Left ventricle myocardium inferior (tissue), 1 donor: ENCODE data around the gene CHURC1. TPM values are rescaled to one million over a fixed set of nuclear protein-coding genes. Genes with fewer than 3 reads are reported as not detected.
A peak's percentile ranks its signal among the peaks of the same experiment; 100 is the strongest.

ENCODE experiments used
- DNase-seq: peaks from one replicate; pipeline ENCODE4 v3.0.0-alpha.2; 2020
- H3K27ac ChIP-seq: fragments of 200-600 bp; replicated peaks from 2 replicates; pipeline ENCODE4 v1.8.0; 2021
- H3K27me3 ChIP-seq: fragments of 200-600 bp; 2 replicates; pipeline ENCODE4 v1.8.0; 2021; ENCODE audit warnings: low read depth
- H3K36me3 ChIP-seq: fragments of 200-600 bp; 2 replicates; pipeline ENCODE4 v1.8.0; 2021
- H3K4me1 ChIP-seq: fragments of 200-600 bp; 2 replicates; pipeline ENCODE4 v1.8.0; 2021
- H3K4me3 ChIP-seq: fragments of 200-600 bp; 2 replicates; pipeline ENCODE4 v1.8.0; 2021; ENCODE audit warnings: mild to moderate bottlenecking, moderate library complexity
- H3K9me3 ChIP-seq: fragments of 200-600 bp; replicated peaks from 2 replicates; pipeline ENCODE4 v1.8.0; 2021
- intact Hi-C: fragments of 100-400 bp; cut with micrococcal nuclease; formaldehyde crosslinking; loops from one replicate; pipeline ENCODE4 v1.11.0; 2022
- total RNA-seq: library from RNA; stranded (reverse); fragmentation: NEBNext Ultra II Directional; extraction: Animal tissue kit (Norgen Biotek cat#: 25700); gene quantifications from one replicate; pipeline ENCODE4 v1.2.1, GENCODE V29; 2021
- TF ChIP-seq, protein P1 (sequence below): fragments of 200-600 bp; IDR thresholded peaks from 2 replicates; pipeline ENCODE4 v1.8.0; 2021; ENCODE audit warnings: antibody characterized with exemption, mild to moderate bottlenecking, borderline replicate concordance
- donor health status: DM: no; HTN: yes; CAD: no; lungs with severe emphysema.

Gene CHURC1
- total RNA-seq, 1 donor from 2014 or later, result 89.8 TPM

DNA sequence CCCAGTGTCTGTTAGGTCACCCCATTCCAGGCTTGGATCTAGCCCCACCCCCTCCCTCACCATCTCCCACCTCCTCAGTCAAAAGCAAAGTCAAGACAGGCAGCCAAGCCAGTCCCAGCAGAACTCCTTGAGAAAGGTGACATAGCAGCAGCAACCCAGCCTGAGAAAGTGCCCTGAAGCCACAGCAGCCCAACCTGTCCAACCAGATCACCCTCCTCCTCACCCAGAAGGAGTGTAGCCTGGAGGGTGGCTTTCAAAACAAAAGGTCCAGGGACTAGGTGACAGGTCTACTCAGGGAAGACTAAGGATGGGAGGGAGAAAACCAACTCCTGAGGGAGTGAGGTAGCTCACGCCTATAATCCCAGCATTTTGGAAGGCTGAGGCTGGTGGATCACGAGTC lies 52.7 kb downstream of the CHURC1 start:
- intact Hi-C loops, result no loop called here
- no peak for DNase-seq

GRCh38 chr14:64968167-64968566 lies 53.9 kb downstream of the CHURC1 start:
- Histone ChIP-seq H3K4me1 (peaks cover 19% of the 10 kb centered on the region), H3K27me3 (no peaks in the 10 kb centered on the region), H3K9me3 (no peaks in the 10 kb centered on the region), H3K27ac (no peak overlapping the region), H3K36me3 (no peaks in the 10 kb centered on the region), H3K4me3 (no peak overlapping the region)
- intact Hi-C loops, result no loop called here
- TF ChIP-seq, protein P1, sequence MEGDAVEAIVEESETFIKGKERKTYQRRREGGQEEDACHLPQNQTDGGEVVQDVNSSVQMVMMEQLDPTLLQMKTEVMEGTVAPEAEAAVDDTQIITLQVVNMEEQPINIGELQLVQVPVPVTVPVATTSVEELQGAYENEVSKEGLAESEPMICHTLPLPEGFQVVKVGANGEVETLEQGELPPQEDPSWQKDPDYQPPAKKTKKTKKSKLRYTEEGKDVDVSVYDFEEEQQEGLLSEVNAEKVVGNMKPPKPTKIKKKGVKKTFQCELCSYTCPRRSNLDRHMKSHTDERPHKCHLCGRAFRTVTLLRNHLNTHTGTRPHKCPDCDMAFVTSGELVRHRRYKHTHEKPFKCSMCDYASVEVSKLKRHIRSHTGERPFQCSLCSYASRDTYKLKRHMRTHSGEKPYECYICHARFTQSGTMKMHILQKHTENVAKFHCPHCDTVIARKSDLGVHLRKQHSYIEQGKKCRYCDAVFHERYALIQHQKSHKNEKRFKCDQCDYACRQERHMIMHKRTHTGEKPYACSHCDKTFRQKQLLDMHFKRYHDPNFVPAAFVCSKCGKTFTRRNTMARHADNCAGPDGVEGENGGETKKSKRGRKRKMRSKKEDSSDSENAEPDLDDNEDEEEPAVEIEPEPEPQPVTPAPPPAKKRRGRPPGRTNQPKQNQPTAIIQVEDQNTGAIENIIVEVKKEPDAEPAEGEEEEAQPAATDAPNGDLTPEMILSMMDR, result no peak
- DNase-seq, result no peak

More for the DNA sequence above, 52.7 kb downstream of the CHURC1 start:
- H3K9me3 ChIP-seq, result no peaks in the 10 kb centered on the region
- H3K27ac ChIP-seq, result no peak overlapping the region
- TF ChIP-seq, protein P1, result no peak
- peaks cover 19% of the 10 kb centered on the region for H3K4me1 ChIP-seq
- no peaks in the 10 kb centered on the region for H3K36me3 ChIP-seq
- no peaks in the 10 kb centered on the region for H3K27me3 ChIP-seq
- no peak overlapping the region for H3K4me3 ChIP-seq

GRCh38 chr14:64968651-64969050 lies 54.4 kb downstream of the CHURC1 start:
- no peaks in the 10 kb centered on the region for H3K36me3 ChIP-seq
- no peak for DNase-seq
- intact Hi-C loops, result no loop called here
- TF ChIP-seq, protein P1, result no peak
- H3K4me1 ChIP-seq, result peaks cover 19% of the 10 kb centered on the region
- no peak overlapping the region for H3K4me3 ChIP-seq
- H3K27me3 ChIP-seq, result no peaks in the 10 kb centered on the region
- no peak overlapping the region for H3K27ac ChIP-seq
- no peaks in the 10 kb centered on the region for H3K9me3 ChIP-seq

- Histone ChIP-seq H3K4me1 (peaks cover 19% of the 10 kb centered on the region), H3K27me3 (no peaks in the 10 kb centered on the region), H3K9me3 (no peaks in the 10 kb centered on the region), H3K4me3 (no peak overlapping the region), H3K27ac (no peak overlapping the region), H3K36me3 (no peaks in the 10 kb centered on the region)
- TF ChIP-seq, protein P1, result no peak
- no peak for DNase-seq
- intact Hi-C loops, result no loop called here
Observed at GRCh38 chr14:64970041-64970440, 55.8 kb downstream of the CHURC1 start.

- TF ChIP-seq, protein P1, result no peak
- H3K36me3 ChIP-seq, result no peaks in the 10 kb centered on the region
- DNase-seq, result no peak
- H3K4me3 ChIP-seq, result peak overlapping the region; percentile 86
- H3K4me1 ChIP-seq, result peaks cover 19% of the 10 kb centered on the region
- intact Hi-C loops, result no loop called here
- H3K27me3 ChIP-seq, result no peaks in the 10 kb centered on the region
- H3K9me3 ChIP-seq, result no peaks in the 10 kb centered on the region
- H3K27ac ChIP-seq, result no peak overlapping the region
Observed at GRCh38 chr14:64970776-64971477, 56.7 kb downstream of the CHURC1 start.
